Osteoblast (primary cell): ENCODE data around the gene ADCY1. TPM values are rescaled to one million over a fixed set of nuclear protein-coding genes. Genes with fewer than 3 reads are reported as not detected.
A peak's percentile ranks its signal among the peaks of the same experiment; 100 is the strongest.

ENCODE experiments used
- DNase-seq: peaks from one replicate; pipeline ENCODE4 v3.0.0; 2011; ENCODE audit warnings: low spot score, mixed read lengths; ENCODE audit not compliant: insufficient read length; ENCODE audit errors: missing footprints
- H2AFZ ChIP-seq: 2 replicates; pipeline ENCODE4 v1.6.0; 2011; ENCODE audit warnings: mild to moderate bottlenecking, low read length
- H3K27ac ChIP-seq: 2 replicates; pipeline ENCODE4 v1.5.1; 2011; ENCODE audit warnings: mild to moderate bottlenecking, low read depth, low read length, moderate library complexity
- H3K27me3 ChIP-seq: 2 replicates; pipeline ENCODE4 v1.6.0; 2012; ENCODE audit warnings: mild to moderate bottlenecking, control low read depth, inconsistent platforms, low read length, moderate library complexity; ENCODE audit not compliant: insufficient read depth
- H3K36me3 ChIP-seq: 2 replicates; pipeline ENCODE4 v1.5.1; 2011; ENCODE audit warnings: mild to moderate bottlenecking, low read length, control low read depth, moderate library complexity; ENCODE audit not compliant: insufficient read depth
- H3K4me1 ChIP-seq: 2 replicates; pipeline ENCODE4 v1.5.1; 2011; ENCODE audit warnings: mild to moderate bottlenecking, low read length, control low read depth, moderate library complexity; ENCODE audit not compliant: insufficient read depth
- H3K4me2 ChIP-seq: 2 replicates; pipeline ENCODE4 v1.6.0; 2011; ENCODE audit warnings: mild to moderate bottlenecking, low read length; ENCODE audit not compliant: insufficient read depth
- H3K4me3 ChIP-seq: fragments of 200-600 bp; sonication (generic); 3 replicates; pipeline ENCODE4 v1.5.1; 2012; ENCODE audit warnings: mild to moderate bottlenecking, low read length, inconsistent platforms; ENCODE audit not compliant: insufficient read depth
- H3K79me2 ChIP-seq: 2 replicates; pipeline ENCODE4 v1.6.0; 2012; ENCODE audit warnings: mild to moderate bottlenecking, low read length, control low read depth, inconsistent platforms; ENCODE audit not compliant: insufficient read depth
- H3K9me3 ChIP-seq: 2 replicates; pipeline ENCODE4 v1.5.1; 2011; ENCODE audit warnings: low read depth, low read length, control low read depth
- H4K20me1 ChIP-seq: 2 replicates; pipeline ENCODE4 v1.6.0; 2012; ENCODE audit warnings: mild to moderate bottlenecking, low read length, control low read depth; ENCODE audit not compliant: insufficient read depth
- CTCF ChIP-seq: IDR thresholded peaks from 2 replicates; pipeline ENCODE4 v1.5.1; 2011; ENCODE audit warnings: mild to moderate bottlenecking, low read depth, low read length, moderate library complexity; ENCODE audit errors: extremely low read depth
- total RNA-seq: library from RNA; depleted of rRNA; stranded (reverse); fragments of >200 nt; gene quantifications from 2 replicates; pipeline ENCODE4 v1.2.3, GENCODE V29; 2012

Gene ADCY1
- total RNA-seq, 1 donor, result 1.1 TPM

DNA sequence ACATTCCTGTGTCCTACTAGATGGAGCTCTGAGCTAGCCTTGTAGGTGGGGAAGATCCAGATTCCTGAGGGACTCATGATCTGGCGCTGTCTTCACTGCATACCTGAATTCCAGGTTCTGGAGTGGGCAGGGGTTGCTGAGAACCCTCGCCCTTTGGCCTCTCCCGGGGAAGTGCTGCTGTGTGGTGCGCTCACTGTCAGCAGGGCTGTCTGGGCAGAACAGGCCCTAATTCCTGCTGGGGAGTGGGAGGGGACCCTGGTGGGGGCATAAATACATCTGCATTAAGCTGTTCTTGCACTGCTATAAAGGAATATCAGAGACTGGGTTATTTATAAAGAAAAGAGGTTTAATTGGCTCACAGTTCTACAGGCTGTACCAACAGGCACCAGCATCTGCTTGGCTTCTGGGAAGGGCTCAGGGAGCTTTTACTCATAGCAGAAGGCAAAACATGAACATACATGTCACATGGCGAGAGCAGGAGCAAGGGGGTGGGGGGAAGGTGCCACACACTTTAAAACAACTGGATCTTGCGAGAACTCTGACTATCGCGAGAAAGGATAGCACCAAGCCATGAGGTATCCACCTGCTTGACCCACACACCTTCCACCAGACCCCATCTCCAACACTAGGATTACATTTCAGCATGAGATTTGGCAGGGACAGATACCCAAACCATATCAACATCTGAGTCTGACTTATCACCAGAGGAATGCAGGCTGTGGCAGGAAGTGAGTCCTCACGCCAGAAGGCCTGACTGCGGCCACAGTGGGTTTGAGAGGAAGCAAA lies 115.0 kb downstream of the ADCY1 start:
- Histone ChIP-seq H2AFZ (peak overlapping the region; percentile 68), H3K9me3 (no peaks in the 10 kb centered on the region), H3K27ac (peak overlapping the region; percentile 69), H3K36me3 (no peaks in the 10 kb centered on the region), H3K4me3 (no peak overlapping the region), H4K20me1 (no peaks in the 10 kb centered on the region), H3K4me2 (peak overlapping the region; percentile 2), H3K4me1 (peaks cover 14% of the 10 kb centered on the region), H3K27me3 (no peaks in the 10 kb centered on the region), H3K79me2 (no peaks in the 10 kb centered on the region)
- peak; percentile 91 for DNase-seq
- no peak for TF ChIP-seq CTCF

DNA sequence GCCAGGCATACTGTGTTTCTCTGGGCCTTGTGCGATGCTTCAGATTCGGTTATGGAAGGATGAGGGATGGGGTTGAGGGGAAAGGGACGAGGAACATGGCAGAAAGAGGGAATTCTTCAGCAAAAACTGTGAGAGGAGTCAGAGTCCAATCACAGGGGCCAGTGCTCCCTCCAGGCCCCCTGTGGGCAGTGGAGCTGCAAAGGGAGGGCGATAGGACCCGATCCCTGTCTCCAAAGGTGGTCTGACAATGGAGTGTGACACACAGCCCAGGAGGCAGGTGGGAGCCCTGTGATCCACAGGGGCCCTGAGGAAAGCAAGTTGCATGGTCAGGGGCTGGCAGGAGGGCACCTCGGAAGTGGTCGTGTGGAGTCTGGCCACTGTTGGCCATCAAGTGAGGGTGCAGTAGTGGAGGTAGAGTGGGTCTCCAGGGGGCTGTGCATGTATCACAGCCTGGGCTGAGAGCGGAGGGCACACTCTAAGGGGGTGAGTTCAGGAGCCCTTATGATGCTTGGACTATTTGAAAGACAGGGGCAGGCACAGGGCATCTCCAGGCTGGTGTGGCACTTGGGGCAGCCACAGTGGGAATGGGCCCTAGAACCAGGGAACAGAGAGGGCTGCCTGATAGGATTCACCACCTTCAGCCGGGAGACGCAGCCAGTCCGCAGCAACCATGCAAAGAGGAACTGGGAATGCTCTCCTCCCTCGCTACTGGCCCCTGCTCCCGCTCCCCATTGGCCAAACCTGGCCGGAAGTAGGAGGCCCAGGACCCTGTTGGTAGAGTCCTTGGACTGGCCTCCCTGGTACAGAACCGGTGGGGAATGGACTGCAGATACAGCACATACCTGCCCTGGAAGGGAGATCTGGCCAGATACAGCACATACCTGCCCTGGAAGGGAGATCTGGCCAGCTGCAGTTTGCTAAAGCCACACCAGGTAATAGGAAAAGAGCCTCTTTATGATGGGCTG lies 115.9 kb downstream of the ADCY1 start:
- Histone ChIP-seq H3K4me3 (no peak overlapping the region), H3K4me1 (peaks cover 14% of the 10 kb centered on the region), H3K79me2 (no peaks in the 10 kb centered on the region), H2AFZ (peak overlapping the region; percentile 68), H3K36me3 (no peaks in the 10 kb centered on the region), H3K9me3 (no peaks in the 10 kb centered on the region), H4K20me1 (no peaks in the 10 kb centered on the region), H3K27me3 (no peaks in the 10 kb centered on the region), H3K27ac (peak overlapping the region; percentile 69), H3K4me2 (peak overlapping the region; percentile 2)
- TF ChIP-seq CTCF, result no peak
- DNase-seq, result no peak

DNA sequence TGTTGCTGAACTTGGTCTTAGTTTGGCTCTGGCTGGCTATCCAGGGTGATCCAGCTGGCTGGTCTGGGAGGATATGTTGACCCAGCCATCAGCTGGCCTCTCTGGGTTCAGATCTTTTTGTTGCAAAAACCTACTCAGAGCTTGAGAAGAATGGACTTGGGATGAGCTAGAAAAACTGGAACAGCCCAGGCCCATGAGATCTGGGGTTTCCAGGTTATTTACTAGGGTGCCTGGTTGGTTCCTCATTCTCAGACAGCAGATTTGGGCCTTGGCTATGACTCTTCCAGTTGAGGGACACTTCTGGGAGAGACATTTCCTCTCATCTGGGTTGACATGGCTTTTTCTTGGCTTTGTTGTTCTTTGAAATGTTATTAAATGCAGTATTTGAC lies 116.6 kb downstream of the ADCY1 start:
- Histone ChIP-seq H3K27ac (no peak overlapping the region), H3K27me3 (no peaks in the 10 kb centered on the region), H4K20me1 (no peaks in the 10 kb centered on the region), H3K4me1 (peaks cover 14% of the 10 kb centered on the region), H2AFZ (no peak overlapping the region), H3K9me3 (no peaks in the 10 kb centered on the region), H3K4me2 (no peak overlapping the region), H3K36me3 (no peaks in the 10 kb centered on the region), H3K79me2 (no peaks in the 10 kb centered on the region), H3K4me3 (no peak overlapping the region)
- TF ChIP-seq CTCF, result no peak
- no peak for DNase-seq
